H1 (cell line): ENCODE measurements around the gene HS2ST1. TPM values are rescaled to one million over a fixed set of nuclear protein-coding genes. Genes with fewer than 3 reads are reported as not detected.

Experiments
- CHD7 ChIP-seq: fragments of 300-600 bp; sonication (generic); IDR thresholded peaks from 2 replicates; pipeline ENCODE4 v1.7.1; 2012; ENCODE audit warnings: low read length, moderate library complexity, mild to moderate bottlenecking, inconsistent platforms; ENCODE audit not compliant: insufficient replicate concordance
- polyA plus RNA-seq, 7 experiments: library from polyadenylated mRNA; depleted of rRNA in 3 of 7; stranded (reverse) in 5 of 7; unstranded in 2 of 7; fragments of >200 nt in 5 of 7; fragments of 200-250 nt in 2 of 7; gene quantifications; 1 replicate in 5 of 7; 2 replicates in 1 of 7; 4 replicates in 1 of 7; pipeline versions ENCODE4 v1.2.1 to v1.2.3, GENCODE V29; 2011 to 2013; ENCODE audit warnings: missing spikeins in 2 of 7, mixed read lengths in 2 of 7
- total RNA-seq: library from RNA; stranded (reverse); fragmentation: NEBNext Ultra II Directional; extraction: Animal tissue kit (Norgen Biotek cat#: 25700); gene quantifications from 2 replicates; pipeline ENCODE4 v1.2.1, GENCODE V29; 2021

Gene HS2ST1
- total and polyA plus RNA-seq, 2 of the 8 experiments (the other 6 are each of a cell fraction or from before 2014, with no cell fraction given) = 5.2 to 28.3 TPM

- TF ChIP-seq CHD7 = peak; percentile 41
Measured at GRCh38 chr1:86915737-86916235, 1.4 kb downstream of the HS2ST1 start (continued).
